Keratinocyte (primary cell): Measurements from ENCODE around the gene PTPRN2. TPM values are rescaled to one million over a fixed set of nuclear protein-coding genes. Genes with fewer than 3 reads are reported as not detected.

Experiments used
- DNase-seq: peaks from one replicate; pipeline ENCODE4 v3.0.0-alpha.2; 2011; ENCODE audit warnings: low read depth, missing footprints, low spot score
- FAIRE-seq: peaks from 2 replicates; lab custom pipeline; 2011; peaks lifted over from hg19 to GRCh38; lab: Jason Lieb, UNC
- H2AFZ ChIP-seq: 2 replicates; pipeline ENCODE4 v1.6.0; 2012; ENCODE audit warnings: low read length, control low read depth, inconsistent platforms; ENCODE audit not compliant: control insufficient read depth
- H3K27ac ChIP-seq: 2 replicates; pipeline ENCODE4 v1.5.1; 2011; ENCODE audit warnings: low read length; ENCODE audit not compliant: control insufficient read depth, insufficient read depth
- H3K27me3 ChIP-seq: 3 replicates; pipeline ENCODE4 v1.6.0; 2011; ENCODE audit warnings: low read length; ENCODE audit not compliant: control insufficient read depth, insufficient read depth; ENCODE audit errors: extremely low read depth
- H3K36me3 ChIP-seq, 2 experiments: 2 replicates in 1 of 2; 3 replicates in 1 of 2; pipeline ENCODE4 v1.5.1; 2011; ENCODE audit warnings: low read length in 2 of 2, mild to moderate bottlenecking in 1 of 2; ENCODE audit not compliant: control insufficient read depth in 2 of 2, insufficient read depth in 2 of 2; ENCODE audit errors: extremely low read depth in 1 of 2
- H3K4me1 ChIP-seq: 3 replicates; pipeline ENCODE4 v1.5.1; 2011; ENCODE audit warnings: low read length; ENCODE audit not compliant: control insufficient read depth, insufficient read depth; ENCODE audit errors: extremely low read depth
- H3K4me2 ChIP-seq: 3 replicates; pipeline ENCODE4 v1.6.0; 2011; ENCODE audit warnings: low read depth, low read length; ENCODE audit not compliant: control insufficient read depth, insufficient read depth; ENCODE audit errors: extremely low read depth
- H3K4me3 ChIP-seq, 3 experiments: fragments of 200-600 bp in 1 of 3; sonication (generic) in 1 of 3; 2 replicates in 2 of 3; 3 replicates in 1 of 3; pipeline ENCODE4 v1.5.1; 2011 to 2016; ENCODE audit warnings: low read length in 3 of 3, mild to moderate bottlenecking in 3 of 3, control low read depth in 2 of 3, inconsistent platforms in 1 of 3, low read depth in 1 of 3, mixed read lengths in 1 of 3, mixed run types in 1 of 3, moderate library complexity in 1 of 3; ENCODE audit not compliant: control insufficient read depth in 2 of 3, insufficient read depth in 2 of 3; ENCODE audit errors: extremely low read depth in 1 of 3
- H3K79me2 ChIP-seq: 2 replicates; pipeline ENCODE4 v1.6.0; 2012; ENCODE audit warnings: low read length; ENCODE audit not compliant: control insufficient read depth, insufficient read depth
- H3K9ac ChIP-seq: 3 replicates; pipeline ENCODE4 v1.6.0; 2011; ENCODE audit warnings: low read length; ENCODE audit not compliant: control insufficient read depth, insufficient read depth; ENCODE audit errors: extremely low read depth
- H3K9me1 ChIP-seq: 3 replicates; pipeline ENCODE4 v1.6.0; 2011; ENCODE audit warnings: low read length; ENCODE audit not compliant: control insufficient read depth, insufficient read depth; ENCODE audit errors: extremely low read depth
- H3K9me3 ChIP-seq: 2 replicates; pipeline ENCODE4 v1.5.1; 2012; ENCODE audit warnings: low read depth, low read length; ENCODE audit not compliant: control insufficient read depth
- H4K20me1 ChIP-seq: 3 replicates; pipeline ENCODE4 v1.6.0; 2011; ENCODE audit warnings: low read length; ENCODE audit not compliant: control insufficient read depth, insufficient read depth; ENCODE audit errors: extremely low read depth
- CTCF ChIP-seq, 3 experiments: IDR thresholded peaks in 1 of 3; conservative IDR thresholded peaks in 1 of 3; optimal IDR thresholded peaks in 1 of 3; 2 replicates in 2 of 3; 3 replicates in 1 of 3; pipeline versions ENCODE3 to v1.5.1; 2011; ENCODE audit warnings: low read length in 3 of 3, mild to moderate bottlenecking in 3 of 3, moderate library complexity in 2 of 3, control low read depth in 1 of 3, inconsistent platforms in 1 of 3; ENCODE audit not compliant: insufficient read depth in 2 of 3; ENCODE audit errors: extremely low read depth in 1 of 3
- EZH2 ChIP-seq: IDR thresholded peaks from one replicate; pipeline ENCODE4 v1.6.1; 2012; ENCODE audit warnings: inconsistent platforms, mild to moderate bottlenecking, low read length, moderate library complexity
- dilution Hi-C: fragments of 300-500 bp; cut with MboI; formaldehyde crosslinking; loops from one replicate; pipeline ENCODE4 v1.7.0; 2020; ENCODE audit warnings: low sequenced_read_pairs; ENCODE audit not compliant: extremely low pct_ligation_motif_present
- polyA plus RNA-seq, 5 experiments: library from polyadenylated mRNA; depleted of rRNA in 3 of 5; stranded (reverse) in 3 of 5; stranded (forward) in 1 of 5; unstranded in 1 of 5; fragments of >200 nt; gene quantifications; 1 replicate in 1 of 5; 2 replicates in 3 of 5; 3 replicates in 1 of 5; pipeline versions ENCODE4 v1.2.1 to v1.2.3, GENCODE V29; 2011 to 2012; ENCODE audit warnings: missing spikeins in 2 of 5, low read depth in 1 of 5, low replicate concordance in 1 of 5

The PTPRN2 gene
- polyA plus RNA-seq, 1 donor (not counting 4 experiments of a cell fraction or from before 2014, with no cell fraction given): not detected

DNA sequence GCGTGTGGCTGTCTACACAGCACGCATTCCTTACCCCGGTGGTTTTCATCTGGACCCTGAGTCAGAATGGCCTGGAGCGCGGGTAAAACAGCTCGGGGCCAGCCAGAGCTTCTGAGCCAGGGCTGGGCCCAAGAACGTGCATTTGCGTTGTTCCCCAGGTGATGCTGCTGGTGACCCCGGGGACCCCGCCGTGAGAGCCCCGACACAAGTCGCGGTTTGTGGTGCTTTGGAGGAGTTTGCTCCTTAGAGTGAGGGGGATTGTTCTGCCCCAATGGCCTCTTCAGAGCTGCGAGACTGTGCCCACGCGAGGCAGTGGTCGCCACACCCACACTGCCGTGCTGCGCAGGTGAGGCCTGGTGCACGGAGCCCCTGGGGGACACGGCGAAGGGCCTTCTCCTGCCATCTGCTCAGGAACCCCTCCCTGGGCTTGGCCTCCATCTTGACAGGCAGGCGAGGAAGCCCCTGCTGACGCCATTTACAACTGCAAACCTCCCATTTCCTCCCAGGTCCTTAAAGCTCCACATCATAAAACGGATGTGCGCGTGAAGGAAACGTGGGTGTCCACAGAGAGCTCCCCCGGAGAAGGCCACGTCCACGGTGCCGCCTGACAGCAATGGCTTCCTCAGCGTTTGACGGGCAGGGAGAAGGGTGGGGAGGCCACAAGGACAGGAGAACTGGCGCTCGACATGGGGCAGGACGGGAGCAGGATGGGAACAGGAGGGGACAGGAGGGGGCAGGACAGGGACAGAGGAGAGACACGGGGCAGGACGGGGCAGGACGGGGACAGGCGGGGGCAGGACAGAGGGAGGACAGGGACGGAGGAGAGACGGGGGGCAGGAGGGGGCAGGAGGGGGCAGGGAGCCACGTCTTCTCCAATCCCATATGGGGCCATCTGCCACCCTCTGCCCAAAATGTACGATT, 773.6 kb downstream of the PTPRN2 start:
- no peaks in the 10 kb centered on the region for H3K79me2 ChIP-seq

GRCh38 chr7:157813053-157813452, 774.6 kb downstream of the PTPRN2 start:
- peaks cover 21% of the 10 kb centered on the region for H3K9me3 ChIP-seq
- no peaks in the 10 kb centered on the region for H3K27me3 ChIP-seq
- no peak overlapping the region for H3K27ac ChIP-seq
- no peaks in the 10 kb centered on the region for H4K20me1 ChIP-seq
- H3K79me2 ChIP-seq: no peaks in the 10 kb centered on the region
- H3K36me3 ChIP-seq: no peaks in the 10 kb centered on the region
- TF ChIP-seq CTCF (optimal IDR thresholded peaks at IDR 0.05 in 1 of 3, IDR thresholded peaks at IDR 0.05 in 1 of 3, conservative IDR thresholded peaks at IDR 0.05 in 1 of 3; ENCODE audit: extremely low read depth in 1 of 3, insufficient read depth in 2 of 3, low read length in 3 of 3) (no peak), EZH2 (no peak)
- H3K9ac ChIP-seq: no peak overlapping the region
- H3K4me3 ChIP-seq: no peak overlapping the region
- H3K4me2 ChIP-seq: no peak overlapping the region
- no peaks in the 10 kb centered on the region for H3K9me1 ChIP-seq
- no peak for FAIRE-seq
- no peaks in the 10 kb centered on the region for H3K4me1 ChIP-seq
- no peak for DNase-seq
- dilution Hi-C loops: no loop called here
- H2AFZ ChIP-seq: no peak overlapping the region

More for the DNA sequence above, 773.6 kb downstream of the PTPRN2 start:
- dilution Hi-C loops: no loop called here
- Histone ChIP-seq H3K27ac (no peak overlapping the region), H3K27me3 (no peaks in the 10 kb centered on the region), H2AFZ (no peak overlapping the region), H3K9me3 (peaks cover 24% of the 10 kb centered on the region), H3K4me1 (no peaks in the 10 kb centered on the region), H4K20me1 (no peaks in the 10 kb centered on the region), H3K36me3 (no peaks in the 10 kb centered on the region), H3K4me3 (no peak overlapping the region), H3K4me2 (no peak overlapping the region), H3K9me1 (no peaks in the 10 kb centered on the region), H3K9ac (no peak overlapping the region)
- FAIRE-seq (no peak), DNase-seq (no peak)
- TF ChIP-seq CTCF (optimal IDR thresholded peaks at IDR 0.05 in 1 of 3, IDR thresholded peaks at IDR 0.05 in 1 of 3, conservative IDR thresholded peaks at IDR 0.05 in 1 of 3; ENCODE audit: extremely low read depth in 1 of 3, insufficient read depth in 2 of 3, low read length in 3 of 3) (no peak), EZH2 (no peak)
